A673 (cell line): ENCODE data around the gene EDEM3.

Experiments used
- EZH2 ChIP-seq: fragments of 200-600 bp; sonication (generic); IDR thresholded peaks from 2 replicates; pipeline ENCODE4 v1.6.1; 2017; ENCODE audit warnings: borderline replicate concordance, low read depth, mild to moderate bottlenecking, mixed read lengths, antibody characterized with exemption, low read length; ENCODE audit not compliant: poor library complexity, severe bottlenecking
- TF ChIP-seq, protein P1 (sequence below): fragments of 300-800, 200-600 bp; sonication (generic); conservative IDR thresholded peaks from 2 replicates; pipeline ENCODE4 v1.5.1; 2017; ENCODE audit warnings: low read depth, mild to moderate bottlenecking, antibody characterized with exemption, low read length, moderate library complexity, mixed read lengths

GRCh38 chr1:184745929-184746638 lies 8.6 kb downstream of the EDEM3 start:
- TF ChIP-seq, protein P1, sequence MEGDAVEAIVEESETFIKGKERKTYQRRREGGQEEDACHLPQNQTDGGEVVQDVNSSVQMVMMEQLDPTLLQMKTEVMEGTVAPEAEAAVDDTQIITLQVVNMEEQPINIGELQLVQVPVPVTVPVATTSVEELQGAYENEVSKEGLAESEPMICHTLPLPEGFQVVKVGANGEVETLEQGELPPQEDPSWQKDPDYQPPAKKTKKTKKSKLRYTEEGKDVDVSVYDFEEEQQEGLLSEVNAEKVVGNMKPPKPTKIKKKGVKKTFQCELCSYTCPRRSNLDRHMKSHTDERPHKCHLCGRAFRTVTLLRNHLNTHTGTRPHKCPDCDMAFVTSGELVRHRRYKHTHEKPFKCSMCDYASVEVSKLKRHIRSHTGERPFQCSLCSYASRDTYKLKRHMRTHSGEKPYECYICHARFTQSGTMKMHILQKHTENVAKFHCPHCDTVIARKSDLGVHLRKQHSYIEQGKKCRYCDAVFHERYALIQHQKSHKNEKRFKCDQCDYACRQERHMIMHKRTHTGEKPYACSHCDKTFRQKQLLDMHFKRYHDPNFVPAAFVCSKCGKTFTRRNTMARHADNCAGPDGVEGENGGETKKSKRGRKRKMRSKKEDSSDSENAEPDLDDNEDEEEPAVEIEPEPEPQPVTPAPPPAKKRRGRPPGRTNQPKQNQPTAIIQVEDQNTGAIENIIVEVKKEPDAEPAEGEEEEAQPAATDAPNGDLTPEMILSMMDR, result no peak
- TF ChIP-seq EZH2, result no peak
